Right lobe of liver (tissue), 6 donors: ENCODE measurements around the gene CLDN18. TPM values are rescaled to one million over a fixed set of nuclear protein-coding genes. Genes with fewer than 3 reads are reported as not detected.

ENCODE experiments used
- ATAC-seq, 4 donors: fragments of 200-7000 bp; cut with Tn5 transposase; one replicate each; pipeline ENCODE4 v1.9.1; 2020; ENCODE audit warnings: mild to moderate bottlenecking in 4 of 4, moderate library complexity in 4 of 4
- DNase-seq, 3 donors: peaks; one replicate each; pipeline ENCODE4 v3.0.0-alpha.2; 2020
- H3K27ac ChIP-seq, 3 donors: fragments of 200-600 bp; one replicate each; pipeline ENCODE4 v1.8.0; 2022
- H3K27me3 ChIP-seq, 2 donors: fragments of 200-600 bp; one replicate each; pipeline ENCODE4 v1.8.0; 2022
- H3K36me3 ChIP-seq, 4 donors: fragments of 200-600 bp; sonication (generic) in 1 of 4; one replicate each; pipeline versions ENCODE4 v1.5.1 to v1.8.0; 2017 to 2022; ENCODE audit warnings: control low read depth in 1 of 4
- H3K4me1 ChIP-seq, 4 donors: fragments of 200-600 bp; sonication (generic) in 1 of 4; one replicate each; pipeline versions ENCODE4 v1.5.1 to v1.8.0; 2017 to 2022; ENCODE audit warnings: control low read depth in 1 of 4
- H3K4me3 ChIP-seq, 3 donors: fragments of 200-600 bp; one replicate each; pipeline ENCODE4 v1.8.0; 2022
- H3K9me3 ChIP-seq, 4 donors: fragments of 200-600 bp; sonication (generic) in 1 of 4; one replicate each; pipeline versions ENCODE4 v1.5.1 to v1.8.0; 2017 to 2022; ENCODE audit warnings: control low read depth in 1 of 4
- CTCF ChIP-seq, 4 donors: fragments of 200-600 bp in 3 of 4; fragments of 450-650 bp in 1 of 4; IDR thresholded peaks; one replicate each; pipeline versions ENCODE4 v1.5.1 to v1.8.0; 2016 to 2022; ENCODE audit warnings: antibody characterized with exemption in 4 of 4, mild to moderate bottlenecking in 2 of 4
- POLR2A ChIP-seq: fragments of 450-650 bp; IDR thresholded peaks from one replicate; pipeline ENCODE4 v1.6.1; 2017; ENCODE audit warnings: antibody characterized with exemption, mild to moderate bottlenecking
- WGBS: methylation state at CpG from one replicate; pipeline ENCODE4 v1.1.6; 2018; ENCODE audit warnings: low coverage, low lambda C conversion rate; ENCODE audit not compliant: insufficient coverage; ENCODE audit errors: missing lambda C conversion rate; 5-methylcytosine and 5-hydroxymethylcytosine counted together
- intact Hi-C, 2 donors: fragments of 100-400 bp; cut with DNase I; formaldehyde crosslinking; loops; one replicate each; pipeline versions ENCODE4 v1.11.2 to v1.14.1; 2022
- total RNA-seq, 6 experiments: library from RNA; depleted of rRNA in 2 of 6; stranded (reverse); fragments of >200 nt in 2 of 6; fragmentation: NEBNext Ultra II Directional in 3 of 6; extraction: Animal tissue kit (Norgen Biotek cat#: 25700) in 3 of 6; gene quantifications; one replicate each; pipeline versions ENCODE4 v1.1.0 to v1.2.4, GENCODE V29; 2016 to 2023
- donor health status: DM: no; HTN: yes; CAD: no.
- donor health status: DM: no; HTN: no; CAD: no.
- donor health status: DM: no; HTN: no; CAD: no.
- donor health status: DM: no; HTN: yes; CAD: no.
- donor health status: DM: no; HTN: yes; CAD: no.

CLDN18 gene
- total RNA-seq, 6 experiments from 2014 or later, result not detected

- no peaks in the 10 kb centered on the region for H3K4me1 ChIP-seq
- intact Hi-C loops, result loop anchor here (5.0 kb wide), 1 partner anchor 51 kb away; the partner anchor contains the start of gene DZIP1L (in 2 of the 2)
- no peaks in the 10 kb centered on the region for H3K36me3 ChIP-seq
- H3K4me3 ChIP-seq, result no peak overlapping the region
- ATAC-seq, result no peak
- DNase-seq, result no peak
- WGBS, result 96% methylated on average over 2 of the region's 2 CpGs
- no peaks in the 10 kb centered on the region for H3K27me3 ChIP-seq
- H3K9me3 ChIP-seq, result no peaks in the 10 kb centered on the region
- no peak overlapping the region for H3K27ac ChIP-seq
- TF ChIP-seq POLR2A (no peak), CTCF (IDR thresholded peaks at IDR 0.05) (no peak)
Measured at GRCh38 chr3:138065949-138066348, 56.0 kb downstream of the CLDN18 start.

- ATAC-seq (no peak), DNase-seq (no peak)
- Histone ChIP-seq H3K27me3 (no peaks in the 10 kb centered on the region), H3K27ac (no peak overlapping the region), H3K36me3 (no peaks in the 10 kb centered on the region), H3K9me3 (no peaks in the 10 kb centered on the region), H3K4me3 (no peak overlapping the region), H3K4me1 (no peaks in the 10 kb centered on the region)
- intact Hi-C loops, result loop anchor here (5.0 kb wide), 1 partner anchor 51 kb away; the partner anchor contains the start of gene DZIP1L (in 2 of the 2)
- TF ChIP-seq POLR2A (no peak), CTCF (IDR thresholded peaks at IDR 0.05) (no peak)
- WGBS, result 50% methylated on average over 2 of the region's 8 CpGs
Measured at GRCh38 chr3:138066383-138066782, 56.4 kb downstream of the CLDN18 start.

GRCh38 chr3:138066972-138067371 is 57.0 kb downstream of the CLDN18 start:
- Histone ChIP-seq H3K4me3 (no peak overlapping the region), H3K27ac (no peak overlapping the region), H3K9me3 (no peaks in the 10 kb centered on the region), H3K27me3 (no peaks in the 10 kb centered on the region), H3K36me3 (no peaks in the 10 kb centered on the region), H3K4me1 (no peaks in the 10 kb centered on the region)
- intact Hi-C loops, result loop anchor here (5.0 kb wide), 1 partner anchor 50 kb away; the partner anchor contains the start of gene DZIP1L (in 2 of the 2)
- ATAC-seq (no peak), DNase-seq (no peak)
- 33% methylated on average over 1 of the region's 3 CpGs for WGBS
- TF ChIP-seq POLR2A (no peak), CTCF (IDR thresholded peaks at IDR 0.05) (no peak)

- Histone ChIP-seq H3K4me3 (no peak overlapping the region), H3K27me3 (no peaks in the 10 kb centered on the region), H3K4me1 (no peaks in the 10 kb centered on the region), H3K36me3 (no peaks in the 10 kb centered on the region), H3K9me3 (no peaks in the 10 kb centered on the region), H3K27ac (no peak overlapping the region)
- intact Hi-C loops, result loop anchor here (5.0 kb wide), 1 partner anchor 49 kb away; the partner anchor contains the start of gene DZIP1L (in 2 of the 2)
- no peak for DNase-seq
- peak in 1 of 4 donors; percentile 4 for ATAC-seq
- no CpG with 5 or more reads among the region's 8 CpGs for WGBS
- TF ChIP-seq CTCF (IDR thresholded peaks at IDR 0.05) (no peak), POLR2A (no peak)
Measured at GRCh38 chr3:138068046-138068445, 58.1 kb downstream of the CLDN18 start.
